ENCODE measurements around the gene CFAP69. TPM values are rescaled to one million over a fixed set of nuclear protein-coding genes. Genes with fewer than 3 reads are reported as not detected.

The CFAP69 gene
- total RNA-seq, 1 experiment from 2014 or later, result 3.4 TPM

DNA sequence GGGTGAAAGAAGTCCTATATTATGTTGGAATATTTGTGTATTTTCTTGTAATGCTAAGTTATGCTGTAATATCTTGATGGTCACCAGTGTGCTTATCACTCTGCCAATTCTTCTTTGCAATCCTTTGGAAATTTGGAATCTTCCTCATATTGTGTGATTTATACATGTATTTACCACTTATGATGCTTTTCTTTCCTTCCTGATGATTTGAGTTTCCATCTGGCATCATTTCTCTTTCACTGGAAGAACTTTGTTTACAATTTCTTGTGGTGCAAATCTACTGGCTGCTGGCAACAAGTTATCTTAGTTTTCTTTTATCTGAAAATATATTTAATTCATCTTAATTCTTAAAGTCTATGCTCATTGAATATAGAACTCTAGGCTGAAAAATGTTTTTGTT lies 29.2 kb downstream of the CFAP69 start:
- no peaks in the 10 kb centered on the region for H3K9me3 Mint-ChIP-seq
- H3K36me3 Mint-ChIP-seq, result no peaks in the 10 kb centered on the region
- H3K27ac Mint-ChIP-seq, result no peak overlapping the region
- H3K4me3 Mint-ChIP-seq, result no peak overlapping the region
- ATAC-seq, result no peak
- ChIA-PET CTCF (no interaction called here), POLR2A (no interaction called here)
- no peak for DNase-seq (ENCODE audit: low spot score)
- H3K27me3 Mint-ChIP-seq (ENCODE audit: low read depth), result no peaks in the 10 kb centered on the region
- no peak for TF ChIP-seq GABPB1 (CRISPR knock-in tag; IDR thresholded peaks at IDR 0.05)
- TF ChIP-seq, protein P1, sequence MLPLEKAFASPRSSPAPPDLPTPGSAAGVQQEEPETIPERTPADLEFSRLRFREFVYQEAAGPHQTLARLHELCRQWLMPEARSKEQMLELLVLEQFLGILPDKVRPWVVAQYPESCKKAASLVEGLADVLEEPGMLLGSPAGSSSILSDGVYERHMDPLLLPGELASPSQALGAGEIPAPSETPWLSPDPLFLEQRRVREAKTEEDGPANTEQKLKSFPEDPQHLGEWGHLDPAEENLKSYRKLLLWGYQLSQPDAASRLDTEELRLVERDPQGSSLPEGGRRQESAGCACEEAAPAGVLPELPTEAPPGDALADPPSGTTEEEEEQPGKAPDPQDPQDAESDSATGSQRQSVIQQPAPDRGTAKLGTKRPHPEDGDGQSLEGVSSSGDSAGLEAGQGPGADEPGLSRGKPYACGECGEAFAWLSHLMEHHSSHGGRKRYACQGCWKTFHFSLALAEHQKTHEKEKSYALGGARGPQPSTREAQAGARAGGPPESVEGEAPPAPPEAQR (CRISPR knock-in tag; IDR thresholded peaks at IDR 0.05), result no peak
- TF ChIP-seq NFE2L1 (CRISPR knock-in tag; IDR thresholded peaks at IDR 0.05), result no peak
- TF ChIP-seq, protein P2, sequence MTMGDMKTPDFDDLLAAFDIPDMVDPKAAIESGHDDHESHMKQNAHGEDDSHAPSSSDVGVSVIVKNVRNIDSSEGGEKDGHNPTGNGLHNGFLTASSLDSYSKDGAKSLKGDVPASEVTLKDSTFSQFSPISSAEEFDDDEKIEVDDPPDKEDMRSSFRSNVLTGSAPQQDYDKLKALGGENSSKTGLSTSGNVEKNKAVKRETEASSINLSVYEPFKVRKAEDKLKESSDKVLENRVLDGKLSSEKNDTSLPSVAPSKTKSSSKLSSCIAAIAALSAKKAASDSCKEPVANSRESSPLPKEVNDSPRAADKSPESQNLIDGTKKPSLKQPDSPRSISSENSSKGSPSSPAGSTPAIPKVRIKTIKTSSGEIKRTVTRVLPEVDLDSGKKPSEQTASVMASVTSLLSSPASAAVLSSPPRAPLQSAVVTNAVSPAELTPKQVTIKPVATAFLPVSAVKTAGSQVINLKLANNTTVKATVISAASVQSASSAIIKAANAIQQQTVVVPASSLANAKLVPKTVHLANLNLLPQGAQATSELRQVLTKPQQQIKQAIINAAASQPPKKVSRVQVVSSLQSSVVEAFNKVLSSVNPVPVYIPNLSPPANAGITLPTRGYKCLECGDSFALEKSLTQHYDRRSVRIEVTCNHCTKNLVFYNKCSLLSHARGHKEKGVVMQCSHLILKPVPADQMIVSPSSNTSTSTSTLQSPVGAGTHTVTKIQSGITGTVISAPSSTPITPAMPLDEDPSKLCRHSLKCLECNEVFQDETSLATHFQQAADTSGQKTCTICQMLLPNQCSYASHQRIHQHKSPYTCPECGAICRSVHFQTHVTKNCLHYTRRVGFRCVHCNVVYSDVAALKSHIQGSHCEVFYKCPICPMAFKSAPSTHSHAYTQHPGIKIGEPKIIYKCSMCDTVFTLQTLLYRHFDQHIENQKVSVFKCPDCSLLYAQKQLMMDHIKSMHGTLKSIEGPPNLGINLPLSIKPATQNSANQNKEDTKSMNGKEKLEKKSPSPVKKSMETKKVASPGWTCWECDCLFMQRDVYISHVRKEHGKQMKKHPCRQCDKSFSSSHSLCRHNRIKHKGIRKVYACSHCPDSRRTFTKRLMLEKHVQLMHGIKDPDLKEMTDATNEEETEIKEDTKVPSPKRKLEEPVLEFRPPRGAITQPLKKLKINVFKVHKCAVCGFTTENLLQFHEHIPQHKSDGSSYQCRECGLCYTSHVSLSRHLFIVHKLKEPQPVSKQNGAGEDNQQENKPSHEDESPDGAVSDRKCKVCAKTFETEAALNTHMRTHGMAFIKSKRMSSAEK (CRISPR knock-in tag; IDR thresholded peaks at IDR 0.05; ENCODE audit: borderline replicate concordance), result no peak
- no peak for TF ChIP-seq ZNF121 (CRISPR knock-in tag; IDR thresholded peaks at IDR 0.05)
- TF ChIP-seq NR3C1 (CRISPR knock-in tag; conservative IDR thresholded peaks at IDR 0.05; ENCODE audit: low read depth), result no peak
- no peak for TF ChIP-seq IRF2 (CRISPR knock-in tag; IDR thresholded peaks at IDR 0.05; ENCODE audit: borderline replicate concordance, low read depth)
- TF ChIP-seq JAZF1 (CRISPR knock-in tag; IDR thresholded peaks at IDR 0.05), result no peak
- TF ChIP-seq NFYB (CRISPR knock-in tag; conservative IDR thresholded peaks at IDR 0.05; ENCODE audit: low read depth), result no peak
- TF ChIP-seq, protein P3, sequence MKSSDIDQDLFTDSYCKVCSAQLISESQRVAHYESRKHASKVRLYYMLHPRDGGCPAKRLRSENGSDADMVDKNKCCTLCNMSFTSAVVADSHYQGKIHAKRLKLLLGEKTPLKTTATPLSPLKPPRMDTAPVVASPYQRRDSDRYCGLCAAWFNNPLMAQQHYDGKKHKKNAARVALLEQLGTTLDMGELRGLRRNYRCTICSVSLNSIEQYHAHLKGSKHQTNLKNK (CRISPR knock-in tag; IDR thresholded peaks at IDR 0.05), result no peak
- no peak for TF ChIP-seq CBFB (CRISPR knock-in tag; IDR thresholded peaks at IDR 0.05; ENCODE audit: low read depth)
- TF ChIP-seq ESRRA (CRISPR knock-in tag; IDR thresholded peaks at IDR 0.05; ENCODE audit: borderline replicate concordance), result no peak
- no peak for TF ChIP-seq EMX1 (CRISPR knock-in tag; IDR thresholded peaks at IDR 0.05)
- no peak for TF ChIP-seq TCF7 (CRISPR knock-in tag; IDR thresholded peaks at IDR 0.05; ENCODE audit: low read depth)
- TF ChIP-seq FOXJ3 (CRISPR knock-in tag; IDR thresholded peaks at IDR 0.05; ENCODE audit: borderline replicate concordance), result no peak
- TF ChIP-seq ZNF671 (CRISPR knock-in tag; IDR thresholded peaks at IDR 0.05), result no peak
- TF ChIP-seq MXD4 (CRISPR knock-in tag; IDR thresholded peaks at IDR 0.05; ENCODE audit: borderline replicate concordance), result no peak
- TF ChIP-seq, protein P4, sequence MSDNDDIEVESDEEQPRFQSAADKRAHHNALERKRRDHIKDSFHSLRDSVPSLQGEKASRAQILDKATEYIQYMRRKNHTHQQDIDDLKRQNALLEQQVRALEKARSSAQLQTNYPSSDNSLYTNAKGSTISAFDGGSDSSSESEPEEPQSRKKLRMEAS (CRISPR knock-in tag; IDR thresholded peaks at IDR 0.05), result no peak
- TF ChIP-seq FOXP1 (CRISPR knock-in tag; IDR thresholded peaks at IDR 0.05; ENCODE audit: borderline replicate concordance), result no peak
- H3K4me1 Mint-ChIP-seq, result no peaks in the 10 kb centered on the region

DNA sequence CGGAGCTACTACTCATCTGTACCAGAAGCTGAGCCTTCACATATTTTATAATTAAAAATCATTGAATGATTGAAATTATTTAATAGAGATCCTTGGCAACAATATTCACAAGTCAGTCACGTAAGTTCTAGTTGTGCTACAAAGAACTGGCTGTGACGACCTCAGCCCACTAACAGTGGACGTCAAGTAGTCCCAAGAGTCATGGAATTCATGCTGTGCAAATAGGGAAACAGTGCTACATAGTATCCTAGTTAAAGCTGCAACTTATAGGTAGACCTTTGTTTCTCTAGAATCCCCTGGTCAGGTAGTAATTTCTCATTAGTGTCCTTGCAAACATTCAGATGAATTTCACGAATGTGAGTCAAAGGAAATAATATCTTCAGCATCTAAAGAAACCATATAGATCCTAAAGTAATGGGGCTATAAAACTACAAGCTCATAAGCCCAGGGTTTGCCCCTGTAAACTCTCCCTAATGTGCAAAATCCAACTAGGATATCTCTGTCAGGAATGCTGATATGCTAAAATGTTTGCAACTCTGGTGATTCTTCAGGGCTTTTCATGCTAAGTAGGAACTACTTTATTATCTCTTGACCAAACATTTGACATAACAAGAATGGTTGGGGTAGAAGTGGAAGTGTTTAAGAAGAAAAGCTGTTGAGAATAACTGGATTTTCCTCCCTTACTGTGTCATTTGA lies 31.2 kb downstream of the CFAP69 start:
- H3K9me3 Mint-ChIP-seq, result no peaks in the 10 kb centered on the region
- ATAC-seq (no peak), DNase-seq (ENCODE audit: low spot score) (no peak)
- no peak overlapping the region for H3K4me3 Mint-ChIP-seq
- no peaks in the 10 kb centered on the region for H3K27me3 Mint-ChIP-seq (ENCODE audit: low read depth)
- H3K27ac Mint-ChIP-seq, result no peak overlapping the region
- no peaks in the 10 kb centered on the region for H3K4me1 Mint-ChIP-seq
- ChIA-PET CTCF (interaction anchor here (0.6 kb wide), 1 partner anchor 64 kb away, joined by 3 read pairs; the partner anchor contains the start of gene STEAP2), POLR2A (no interaction called here)
- H3K36me3 Mint-ChIP-seq, result no peaks in the 10 kb centered on the region
- TF ChIP-seq, protein P5, sequence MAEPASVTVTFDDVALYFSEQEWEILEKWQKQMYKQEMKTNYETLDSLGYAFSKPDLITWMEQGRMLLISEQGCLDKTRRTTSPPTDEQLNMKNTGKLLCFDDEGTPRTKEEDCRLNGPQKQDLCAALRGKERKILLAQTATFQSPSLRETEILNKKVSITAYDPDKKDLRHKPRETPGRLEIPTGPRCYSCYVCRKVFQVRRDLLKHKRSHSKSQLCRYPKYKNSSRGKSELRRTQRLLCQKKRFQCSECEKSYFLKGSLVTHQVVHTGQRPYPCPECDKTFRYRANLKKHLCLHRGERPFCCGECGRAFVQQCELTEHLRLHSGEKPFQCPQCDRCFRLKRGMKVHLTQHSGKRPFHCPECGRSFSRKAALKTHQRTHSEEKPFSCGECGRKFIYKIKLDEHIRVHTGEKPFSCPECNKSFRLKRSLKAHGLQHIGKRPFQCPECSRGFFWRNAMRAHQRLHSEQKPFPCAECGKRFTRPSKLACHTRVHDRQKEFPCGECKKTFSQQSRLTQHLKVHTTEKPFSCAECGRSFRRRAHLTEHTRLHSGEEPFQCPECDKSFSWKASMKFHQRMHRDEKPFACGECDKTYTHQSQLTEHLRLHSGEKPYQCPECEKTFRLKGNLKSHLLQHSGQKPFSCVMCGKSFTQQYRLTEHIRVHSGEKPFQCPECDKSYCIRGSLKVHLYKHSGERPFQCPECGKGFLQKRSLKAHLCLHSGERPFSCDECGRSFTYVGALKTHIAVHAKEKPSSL (CRISPR knock-in tag; conservative IDR thresholded peaks at IDR 0.05), result no peak
- TF ChIP-seq SP1 (CRISPR knock-in tag; conservative IDR thresholded peaks at IDR 0.05) (no peak), NR1H2 (CRISPR knock-in tag; IDR thresholded peaks at IDR 0.05) (no peak), OVOL2 (CRISPR knock-in tag; IDR thresholded peaks at IDR 0.05; ENCODE audit: borderline replicate concordance) (no peak), ZNF423 (CRISPR knock-in tag; IDR thresholded peaks at IDR 0.05) (no peak), MXD4 (CRISPR knock-in tag; IDR thresholded peaks at IDR 0.05; ENCODE audit: borderline replicate concordance) (no peak), CBFB (CRISPR knock-in tag; IDR thresholded peaks at IDR 0.05; ENCODE audit: low read depth) (no peak), NR3C1 (CRISPR knock-in tag; conservative IDR thresholded peaks at IDR 0.05; ENCODE audit: low read depth) (no peak)
- TF ChIP-seq, protein P6, sequence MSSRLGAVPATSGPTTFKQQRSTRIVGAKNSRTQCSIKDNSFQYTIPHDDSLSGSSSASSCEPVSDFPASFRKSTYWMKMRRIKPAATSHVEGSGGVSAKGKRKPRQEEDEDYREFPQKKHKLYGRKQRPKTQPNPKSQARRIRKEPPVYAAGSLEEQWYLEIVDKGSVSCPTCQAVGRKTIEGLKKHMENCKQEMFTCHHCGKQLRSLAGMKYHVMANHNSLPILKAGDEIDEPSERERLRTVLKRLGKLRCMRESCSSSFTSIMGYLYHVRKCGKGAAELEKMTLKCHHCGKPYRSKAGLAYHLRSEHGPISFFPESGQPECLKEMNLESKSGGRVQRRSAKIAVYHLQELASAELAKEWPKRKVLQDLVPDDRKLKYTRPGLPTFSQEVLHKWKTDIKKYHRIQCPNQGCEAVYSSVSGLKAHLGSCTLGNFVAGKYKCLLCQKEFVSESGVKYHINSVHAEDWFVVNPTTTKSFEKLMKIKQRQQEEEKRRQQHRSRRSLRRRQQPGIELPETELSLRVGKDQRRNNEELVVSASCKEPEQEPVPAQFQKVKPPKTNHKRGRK (CRISPR knock-in tag; IDR thresholded peaks at IDR 0.05; ENCODE audit: borderline replicate concordance), result no peak

All from WTC11 (cell line).